ENCODE results near the gene RPL6.
"Not testable (repeated sequence)": the region's sequence is repeated elsewhere in the genome, so short reads cannot be mapped to it uniquely, and the experiment has no call there.

Gene RPL6

DNA sequence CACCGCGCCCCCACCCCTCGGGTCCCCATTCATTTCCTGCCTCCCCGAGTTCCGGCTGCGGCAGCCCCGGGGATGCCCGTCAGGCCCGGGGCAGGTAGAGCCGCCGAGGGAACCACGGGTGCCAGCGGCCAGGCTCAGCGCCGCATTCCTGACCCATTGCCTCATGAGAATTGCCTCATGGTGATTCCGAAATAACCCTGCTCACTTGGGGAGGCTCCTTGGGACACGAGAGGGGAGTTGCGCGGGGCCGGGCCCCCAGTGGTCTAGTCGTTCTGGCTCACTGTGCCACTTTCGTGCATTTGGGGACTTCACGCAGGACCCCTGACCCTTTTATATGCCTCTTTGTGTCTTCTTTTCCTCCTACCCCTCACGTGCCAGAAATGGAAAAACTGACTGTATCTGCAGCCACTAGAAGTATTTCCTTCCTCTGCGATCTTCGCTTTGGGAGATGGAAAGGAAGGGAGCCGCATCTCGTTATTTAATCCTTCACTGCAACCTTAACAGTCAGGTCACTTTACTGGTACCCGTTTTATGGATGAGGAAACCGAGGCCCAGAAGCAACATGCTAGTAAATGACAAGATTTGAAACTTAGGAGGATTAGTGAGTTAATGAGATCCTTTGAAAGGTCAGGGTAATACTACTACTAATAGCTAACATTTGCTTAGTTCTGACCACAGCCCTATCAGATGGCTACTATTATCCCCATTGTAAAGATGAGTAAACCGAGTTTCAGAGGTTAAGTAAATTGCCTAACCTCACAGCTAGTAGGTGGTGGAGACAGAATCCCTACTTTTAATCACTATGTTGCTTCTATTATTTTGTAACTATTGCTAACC lies 10.1 kb upstream of the RPL6 start:
- no peak for DNase-seq (ENCODE audit: low spot score)

DNA sequence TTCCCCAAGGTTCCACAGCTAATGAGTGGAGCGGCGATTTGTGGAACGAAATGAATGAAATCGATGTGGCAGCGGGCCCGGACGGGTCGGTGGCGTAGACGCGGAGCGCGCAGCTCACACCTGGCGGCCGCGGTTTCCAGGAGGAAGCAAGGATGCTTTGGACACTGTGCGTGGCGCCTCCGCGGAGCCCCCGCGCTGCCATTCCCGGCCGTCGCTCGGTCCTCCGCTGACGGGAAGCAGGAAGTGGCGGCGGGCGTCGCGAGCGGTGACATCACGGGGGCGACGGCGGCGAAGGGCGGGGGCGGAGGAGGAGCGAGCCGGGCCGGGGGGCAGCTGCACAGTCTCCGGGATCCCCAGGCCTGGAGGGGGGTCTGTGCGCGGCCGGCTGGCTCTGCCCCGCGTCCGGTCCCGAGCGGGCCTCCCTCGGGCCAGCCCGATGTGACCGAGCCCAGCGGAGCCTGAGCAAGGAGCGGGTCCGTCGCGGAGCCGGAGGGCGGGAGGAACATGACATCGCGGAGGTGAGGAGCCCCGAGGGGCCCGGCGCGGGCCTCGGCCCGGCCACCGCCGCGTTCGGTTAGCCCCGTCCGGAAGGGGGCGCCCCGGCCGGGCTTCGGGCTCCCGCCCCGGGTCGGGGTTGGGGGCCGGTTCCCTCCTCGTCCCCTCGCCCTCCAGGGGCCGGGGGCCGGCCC lies 9.3 kb upstream of the RPL6 start, which contains the start of gene PTPN11:
Gene PTPN11 (plus strand): TSS at position 340 of the 689 bp plus-strand sequence. CDS start 165 bp downstream, at position 505.
- DNase-seq (ENCODE audit: low spot score) = peak; percentile 55

DNA sequence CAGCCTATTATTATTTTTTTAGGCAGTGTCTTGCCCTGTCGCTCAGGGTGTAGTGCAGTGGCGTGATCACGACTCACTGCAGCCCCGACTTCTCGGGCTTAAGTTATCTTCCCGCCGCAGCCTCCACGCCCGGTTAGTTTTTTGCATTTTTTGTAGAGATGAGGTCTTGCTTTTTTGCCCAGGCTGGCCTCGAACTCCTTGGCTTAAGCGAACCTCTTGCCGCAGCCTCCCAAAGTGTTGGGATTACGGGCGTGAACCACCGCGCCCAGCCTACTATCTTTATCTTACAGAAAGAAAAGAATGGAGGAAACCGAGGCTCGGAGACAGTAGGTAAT lies 8.8 kb upstream of the RPL6 start:
- no peak for DNase-seq (ENCODE audit: low spot score)

DNA sequence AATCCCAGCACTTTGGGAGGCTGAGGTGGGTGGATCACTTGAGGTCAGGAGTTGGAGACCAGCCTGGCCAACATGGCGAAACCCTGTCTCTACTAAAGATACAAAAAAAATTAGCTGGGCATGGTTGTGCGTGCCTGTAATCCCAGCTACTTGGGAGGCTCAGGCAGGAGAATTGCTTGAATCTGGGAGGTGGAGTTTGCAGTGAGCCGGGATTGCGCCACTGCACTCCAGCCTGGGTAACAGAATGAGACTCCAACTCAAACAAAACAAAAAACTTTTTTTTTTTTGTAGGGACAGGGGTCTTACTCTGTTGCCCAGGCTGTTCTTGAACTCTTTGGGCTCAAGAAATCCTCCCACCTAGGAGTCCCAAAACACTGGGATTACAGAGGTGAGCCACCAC lies 6.1 kb upstream of the RPL6 start:
- not testable (repeated sequence) for DNase-seq (ENCODE audit: low spot score)

DNA sequence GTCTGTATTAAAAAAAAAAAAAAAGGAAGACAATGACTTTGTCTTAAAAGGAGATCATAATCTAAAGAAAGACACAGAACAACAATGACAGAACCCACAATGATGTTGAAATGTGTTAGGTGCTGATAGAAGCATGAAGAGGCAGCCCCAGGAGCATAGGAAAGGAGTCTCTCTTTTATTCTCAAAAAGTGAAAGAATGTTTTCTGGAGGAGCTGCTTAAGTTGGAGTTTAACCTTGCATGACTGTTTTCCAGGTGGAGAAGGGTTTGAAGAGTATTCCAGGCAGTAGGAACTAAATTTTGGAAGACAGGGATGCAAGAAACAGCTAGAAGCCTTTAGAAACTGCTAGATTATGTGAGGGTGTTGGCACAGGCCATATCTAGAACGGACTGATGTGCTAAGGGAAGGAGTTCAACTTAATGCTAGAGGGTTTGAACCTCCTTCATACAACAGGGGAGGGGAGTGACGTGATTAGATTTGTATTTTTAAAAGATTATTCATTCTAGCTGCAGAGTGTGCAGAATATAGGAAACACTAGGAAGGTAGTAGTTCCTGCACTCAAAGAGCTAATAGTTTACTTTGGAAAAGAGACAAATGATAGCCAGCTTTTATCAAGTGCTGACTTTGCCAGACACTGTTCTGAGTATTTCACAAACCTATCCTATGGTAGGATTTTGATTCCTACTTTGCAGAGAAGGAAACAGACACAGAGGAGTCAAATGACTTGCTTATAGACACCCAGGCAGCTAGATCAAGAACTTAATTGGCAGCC lies 4.6 kb upstream of the RPL6 start:
- DNase-seq (ENCODE audit: low spot score) = no peak

DNA sequence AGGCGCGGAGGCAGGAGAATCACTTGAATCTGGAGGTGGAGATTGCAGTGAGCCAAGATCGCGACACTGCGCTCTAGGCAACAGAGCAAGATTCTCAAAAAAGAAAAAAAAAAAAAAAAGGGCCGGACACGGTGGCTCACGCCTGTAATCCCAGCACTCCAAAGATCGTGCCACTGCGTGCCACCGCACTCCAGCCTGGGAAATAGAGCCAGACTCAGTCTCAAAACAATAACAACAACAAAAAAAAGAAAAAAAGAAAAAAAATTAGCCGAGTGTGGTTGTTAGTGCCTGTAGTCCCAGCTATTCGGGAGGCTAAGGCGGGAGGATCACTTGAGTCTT lies 470 bp upstream of the RPL6 start:
- DNase-seq (ENCODE audit: low spot score) = no peak

DNA sequence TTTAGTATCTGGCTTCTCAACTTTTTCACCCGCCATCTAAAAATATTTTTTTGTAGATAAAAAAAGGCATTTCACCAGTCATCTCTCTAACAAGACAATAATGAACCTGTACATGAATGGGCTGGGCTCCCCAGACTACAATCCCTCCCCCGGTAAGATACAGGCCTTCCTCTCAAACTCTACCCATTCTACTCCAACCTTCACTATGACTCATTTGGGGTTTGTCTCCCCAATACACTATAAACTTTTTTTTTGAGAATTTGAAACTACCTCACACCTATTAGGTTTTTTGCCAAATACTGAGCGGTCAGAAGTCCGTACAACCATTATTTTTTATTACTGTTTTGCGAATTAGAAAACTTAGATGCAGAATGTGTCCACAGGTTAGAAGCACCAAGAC lies 784 bp downstream of the RPL6 start:
- no peak for DNase-seq (ENCODE audit: low spot score)

DNA sequence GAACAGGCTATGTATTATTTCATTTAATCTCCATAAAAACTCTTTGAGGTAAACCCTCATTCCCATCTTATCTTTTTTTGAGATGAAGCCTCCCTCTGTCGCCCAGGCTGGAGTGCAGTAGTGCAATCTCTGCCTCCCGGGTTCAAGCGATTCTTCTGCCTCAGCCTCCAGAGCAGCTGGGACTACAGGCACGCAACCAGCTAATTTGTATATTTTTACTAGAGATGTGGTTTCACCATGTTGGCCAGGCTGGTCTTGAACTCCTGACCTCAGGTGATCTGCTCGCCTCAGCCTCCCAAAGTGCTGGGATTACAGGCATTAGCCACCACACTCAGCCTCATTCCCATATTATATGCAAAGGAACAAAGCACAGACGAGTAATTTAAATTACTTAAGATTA lies 1.7 kb downstream of the RPL6 start:
- not testable (repeated sequence) for DNase-seq (ENCODE audit: low spot score)

DNA sequence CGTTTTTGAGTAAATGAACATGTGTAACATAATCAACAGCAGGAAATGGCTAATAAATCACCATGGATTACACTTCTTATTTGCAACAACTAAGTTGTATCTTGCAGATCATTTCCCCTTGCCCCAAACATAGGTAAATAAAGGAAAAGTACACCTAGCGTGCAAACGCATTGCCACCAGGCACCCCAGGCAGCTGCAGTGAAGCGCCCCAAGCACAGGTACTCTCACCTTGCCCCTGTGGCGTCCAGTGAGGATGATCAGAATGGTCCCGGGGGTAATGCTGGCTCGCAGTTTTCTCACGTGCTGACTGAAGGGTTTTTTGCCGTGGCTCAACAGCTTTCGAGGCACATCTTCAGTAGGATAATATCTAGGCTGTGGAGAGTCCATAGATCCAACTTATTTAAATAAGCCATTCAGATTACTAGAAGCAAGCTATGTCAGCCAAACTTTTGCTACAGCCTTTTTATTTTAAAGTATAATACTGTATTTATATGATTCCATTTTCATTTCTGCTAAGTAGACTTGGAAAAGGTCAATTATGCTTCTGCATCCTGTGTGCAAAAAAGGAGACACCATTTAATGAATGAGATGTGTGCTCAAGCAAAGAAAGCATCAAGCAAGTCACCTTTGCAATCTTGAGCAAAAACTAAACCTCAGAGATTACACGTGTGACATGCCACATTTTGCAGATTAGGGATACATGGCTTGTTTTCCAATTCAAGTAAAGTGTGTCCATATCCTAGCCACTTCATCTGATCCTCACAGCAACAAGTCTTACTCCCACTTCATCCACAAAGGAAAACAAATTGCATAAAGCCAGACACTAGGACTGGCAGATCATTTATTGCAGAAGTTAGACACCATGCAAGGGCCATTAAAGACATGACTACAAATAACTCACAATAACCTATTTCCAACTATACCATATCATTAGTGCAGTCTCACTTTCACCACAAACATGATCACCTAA lies 2.6 kb downstream of the RPL6 start:
- no peak for DNase-seq (ENCODE audit: low spot score)

DNA sequence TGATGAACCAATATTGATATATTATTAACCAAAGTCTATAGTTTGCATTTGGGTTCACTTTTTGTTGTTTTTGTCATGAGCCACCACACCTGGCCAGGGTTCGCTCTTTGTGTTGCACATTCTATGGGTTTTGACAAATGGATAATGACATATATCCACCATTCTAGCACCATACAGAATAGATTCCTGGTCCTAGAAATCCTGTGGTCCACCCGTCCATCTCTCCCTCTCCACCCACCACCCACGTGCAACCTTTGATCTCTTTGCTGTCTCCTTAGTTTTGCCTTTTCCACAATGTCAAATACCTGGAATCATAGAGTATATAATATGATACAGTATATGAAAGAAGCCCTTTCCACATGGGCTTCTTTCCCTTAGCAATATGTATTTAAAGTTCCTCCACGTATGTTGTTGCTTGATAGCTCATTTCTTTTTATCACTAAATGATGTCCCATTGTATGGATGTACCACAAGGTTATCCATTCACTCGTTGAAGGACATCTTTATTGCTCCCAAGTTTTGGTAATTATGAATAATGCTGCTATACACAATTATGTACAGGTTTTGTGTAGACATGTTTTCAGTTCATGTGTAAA lies 7.4 kb downstream of the RPL6 start:
- DNase-seq (ENCODE audit: low spot score) = no peak

DNA sequence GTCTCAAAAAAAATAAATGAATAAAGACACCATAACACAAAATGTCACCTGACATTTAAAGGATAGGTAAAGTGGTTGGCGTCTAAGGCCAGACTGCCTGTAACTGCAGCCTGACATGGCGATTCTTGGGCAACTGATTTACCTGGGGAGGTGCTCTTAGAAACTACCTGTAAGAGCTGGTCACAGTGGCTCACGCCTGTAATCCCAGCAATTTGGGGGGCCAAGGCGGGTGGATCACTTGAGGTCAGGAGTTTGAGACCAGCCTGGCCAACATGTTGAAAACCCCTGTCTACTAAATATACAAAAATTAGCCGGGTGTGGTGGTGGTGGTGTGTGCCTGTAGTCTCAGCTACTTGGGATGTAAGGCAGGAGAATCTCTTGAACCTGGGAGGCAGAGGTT lies 8.4 kb downstream of the RPL6 start:
- no peak for DNase-seq (ENCODE audit: low spot score)

DNA sequence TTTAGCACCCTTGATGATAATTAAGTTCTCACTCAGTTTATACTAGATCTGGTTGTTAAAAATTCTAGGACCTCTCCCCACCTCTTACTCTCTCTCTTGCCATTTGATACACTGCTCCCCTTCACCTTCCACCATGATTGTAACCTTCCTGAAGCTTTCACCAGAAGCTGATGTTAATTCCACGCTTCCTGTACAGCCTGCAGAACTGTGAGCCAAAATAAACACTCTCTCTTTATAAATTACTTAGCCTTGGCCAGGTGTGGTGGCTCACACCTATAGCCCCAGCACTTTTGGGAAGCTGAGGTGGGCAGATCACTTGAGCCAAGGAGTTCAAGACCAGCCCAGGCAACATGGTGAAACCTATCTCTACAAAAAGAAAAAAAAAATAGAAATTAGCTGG lies 16.1 kb downstream of the RPL6 start:
- no peak for DNase-seq (ENCODE audit: low spot score)

DNA sequence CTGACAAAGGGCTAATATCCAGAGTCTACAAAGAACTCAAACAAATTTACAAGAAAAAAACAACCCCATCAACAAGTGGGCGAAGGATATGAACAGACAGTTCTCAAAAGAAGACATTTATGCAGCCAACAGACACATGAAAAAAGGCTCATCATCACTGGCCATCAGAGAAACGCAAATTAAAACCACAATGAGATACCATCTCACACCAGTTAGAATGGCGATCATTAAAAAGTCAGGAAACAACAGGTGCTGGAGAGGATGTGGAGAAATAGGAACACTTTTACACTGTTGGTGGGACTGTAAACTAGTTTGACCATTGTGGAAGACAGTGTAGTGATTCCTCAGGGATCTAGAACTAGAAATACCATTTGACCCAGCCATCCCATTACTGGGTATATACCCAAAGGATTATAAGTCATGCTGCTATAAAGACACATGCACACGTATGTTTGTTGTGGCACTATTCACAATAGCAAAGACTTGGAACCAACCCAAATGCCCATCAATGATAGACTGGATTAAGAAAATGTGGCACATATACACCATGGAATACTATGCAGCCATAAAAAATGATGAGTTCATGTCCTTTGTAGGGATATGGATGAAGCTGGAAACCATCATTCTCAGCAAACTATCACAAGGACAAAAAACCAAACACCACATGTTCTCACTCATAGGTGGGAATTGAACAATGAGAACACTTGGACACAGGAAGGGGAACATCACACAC lies 19.3 kb downstream of the RPL6 start:
- not testable (repeated sequence) for DNase-seq (ENCODE audit: low spot score)

DNA sequence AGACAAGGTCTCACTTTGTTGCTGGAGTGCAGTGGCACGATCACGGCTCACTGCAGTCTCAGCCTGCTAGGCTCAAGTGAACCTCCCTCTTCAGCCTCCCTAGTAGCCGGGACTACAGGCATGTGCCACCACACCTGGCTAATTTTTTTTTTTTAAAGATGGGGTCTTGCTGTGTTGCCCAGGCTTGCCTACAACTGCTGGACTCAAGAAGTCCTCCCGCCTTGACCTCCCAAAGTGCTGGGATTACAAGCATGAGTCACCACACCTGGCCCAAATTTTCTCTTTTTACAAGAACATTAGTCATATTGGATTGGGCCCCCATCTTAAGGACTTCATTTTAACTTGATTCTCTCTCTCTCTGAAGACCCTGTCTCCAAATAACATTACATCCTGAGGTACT lies 20.2 kb downstream of the RPL6 start:
- no peak for DNase-seq (ENCODE audit: low spot score)

DNA sequence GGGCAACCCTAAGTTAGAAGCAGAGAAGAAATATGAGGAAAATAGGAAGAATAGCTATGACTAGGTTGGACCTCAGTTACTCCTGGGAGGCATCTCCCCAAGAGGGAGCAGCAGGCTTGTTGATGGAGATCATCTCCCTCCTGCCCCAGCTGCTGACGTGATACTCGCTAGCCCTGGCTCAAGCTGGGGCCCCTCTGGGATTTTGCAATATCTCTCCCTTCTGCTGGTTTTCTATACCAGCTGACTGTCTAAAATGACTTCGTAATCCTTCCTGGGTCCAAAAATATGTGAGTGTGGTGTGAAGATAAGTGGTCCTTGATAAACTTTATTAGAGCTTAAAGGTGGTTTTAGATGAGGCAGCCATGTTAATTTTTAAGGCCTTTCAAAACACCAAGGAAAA lies 22.7 kb downstream of the RPL6 start:
- DNase-seq (ENCODE audit: low spot score) = no peak

DNA sequence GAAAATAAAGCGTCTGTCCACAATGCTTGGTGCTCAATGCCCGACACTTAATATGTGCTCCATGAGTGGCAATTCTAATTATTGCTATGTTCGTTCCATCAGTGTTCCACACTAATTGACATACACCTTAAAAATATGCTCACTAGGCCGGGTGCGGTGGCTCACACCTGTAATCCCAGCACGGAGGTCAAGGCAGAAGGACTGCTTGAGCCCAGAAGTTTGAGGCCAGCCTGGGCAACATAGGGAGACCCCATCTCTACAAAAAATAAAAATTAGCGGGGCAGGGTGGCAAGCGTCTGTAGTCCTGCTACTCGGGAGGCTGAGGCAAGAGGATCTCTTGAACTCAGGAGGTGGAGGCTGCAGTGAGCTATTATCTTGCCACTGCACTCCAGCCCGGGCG lies 26.5 kb downstream of the RPL6 start:
- no peak for DNase-seq (ENCODE audit: low spot score)

DNA sequence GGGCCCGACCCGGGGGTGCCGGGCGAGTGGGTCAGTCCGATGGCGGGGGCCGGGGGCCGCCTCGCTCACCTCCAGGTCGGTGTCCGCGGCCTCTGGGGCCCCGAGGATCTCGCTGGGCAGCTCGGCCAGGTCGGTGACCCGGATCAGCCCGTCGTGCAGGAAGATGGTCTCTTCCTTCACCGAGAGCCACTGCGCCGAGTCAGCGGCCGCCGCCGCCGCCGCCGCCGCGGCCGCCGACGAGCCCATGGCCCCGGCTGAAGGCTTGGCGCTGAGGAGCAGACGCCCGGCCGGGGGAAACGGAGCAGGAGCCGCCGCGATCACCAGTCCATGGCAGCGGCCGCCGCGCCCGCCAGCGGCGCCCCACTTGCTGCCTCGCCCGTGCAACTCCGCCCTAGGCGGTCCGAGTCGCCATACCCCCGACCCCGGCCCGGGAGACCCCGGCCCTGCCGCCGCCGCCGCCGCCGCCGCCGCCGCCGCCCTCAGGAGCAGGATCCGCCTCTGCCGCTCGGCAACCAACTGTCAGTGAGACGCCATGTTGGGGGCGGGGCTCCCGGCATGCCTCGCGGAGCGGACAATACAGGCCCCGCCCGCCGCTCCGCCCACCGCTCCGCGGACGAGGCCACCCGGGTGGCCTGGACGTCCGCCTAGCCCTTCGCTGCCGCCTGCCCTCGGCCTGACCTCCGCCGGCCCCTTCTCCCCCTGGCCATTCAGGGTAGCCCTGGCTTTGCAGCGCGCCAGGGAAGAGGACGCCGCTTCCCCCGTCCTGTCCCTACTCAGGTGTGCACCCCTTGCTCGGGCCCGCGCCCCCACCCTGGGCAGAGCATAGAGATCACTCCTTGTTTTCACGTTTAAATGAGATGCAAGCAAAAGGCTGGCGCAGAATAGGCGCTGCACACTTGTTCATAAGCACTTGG lies 27.3 kb downstream of the RPL6 start, which contains the start of gene HECTD4:
Gene HECTD4 (minus strand): TSS at position 549 of the 914 bp plus-strand sequence. CDS start 303 bp downstream, at position 246.
- peak; percentile 89 for DNase-seq (ENCODE audit: low spot score)

DNA sequence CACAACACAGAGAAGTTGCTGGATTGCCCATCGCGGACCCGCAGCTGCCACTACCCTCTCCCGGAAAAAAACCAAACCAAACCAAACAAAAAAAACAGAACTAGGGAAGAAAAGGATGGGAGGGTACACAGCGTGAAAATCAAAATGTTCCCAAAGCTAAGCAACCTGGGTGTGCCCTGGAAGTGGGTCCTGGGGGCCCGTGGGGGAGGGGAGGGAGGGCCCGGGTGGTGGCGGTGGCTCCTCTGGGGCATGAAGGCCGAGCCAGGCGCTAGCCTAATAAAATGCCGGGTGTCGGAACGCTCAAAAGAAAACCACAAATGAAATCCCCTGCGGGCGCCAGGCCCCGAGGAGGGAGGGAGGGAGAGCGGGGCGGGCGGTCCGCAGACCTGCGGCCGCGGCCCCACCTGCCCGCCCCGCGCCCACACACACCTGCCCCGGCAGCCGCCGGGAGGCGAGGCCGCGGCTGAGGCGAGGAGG lies 28.0 kb downstream of the RPL6 start:
- DNase-seq (ENCODE audit: low spot score) = no peak

DNA sequence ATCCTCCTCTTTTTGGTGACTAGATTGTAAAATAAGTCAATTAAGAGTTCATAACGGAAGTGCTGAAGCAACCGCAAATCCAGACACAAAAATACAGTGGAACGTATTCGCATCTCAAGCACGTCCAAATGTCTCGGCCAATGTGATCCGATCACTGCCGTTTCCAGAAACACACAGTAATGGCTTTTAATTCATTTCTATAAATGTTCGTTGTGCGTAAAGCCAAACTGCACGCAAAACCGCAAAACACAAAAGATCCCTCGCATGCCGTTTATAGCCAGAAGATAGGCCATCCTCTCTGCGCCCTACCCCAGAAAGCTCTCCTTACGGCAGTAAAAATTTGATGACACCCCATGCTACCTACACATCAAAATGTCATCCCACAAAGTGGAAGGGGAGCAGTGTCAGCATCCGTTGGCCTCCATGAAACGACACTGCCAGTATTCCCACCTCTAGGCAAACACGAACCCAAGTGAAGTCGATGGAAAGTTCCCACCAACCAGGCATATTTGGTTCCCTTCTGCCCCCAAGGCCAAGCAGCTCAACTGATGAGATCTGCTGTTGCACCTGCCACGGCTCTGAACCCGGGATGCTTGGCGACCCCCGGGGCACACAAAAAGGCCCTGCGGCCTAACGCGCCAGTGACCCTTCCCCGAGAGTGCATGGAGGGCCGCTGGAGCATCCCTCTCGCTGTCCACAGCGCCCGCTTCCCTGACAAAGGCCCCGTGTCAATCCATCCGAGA lies 28.6 kb downstream of the RPL6 start:
- DNase-seq (ENCODE audit: low spot score) = no peak

Measured in COLO829 (cell line).